ENCODE measurements around the gene SIPA1L2.

Gene SIPA1L2

GRCh38 chr1:232630047-232630893 lies at the start of gene SIPA1L2:
Gene SIPA1L2 (minus strand): TSS chr1:232630133. CDS start chr1:232515339, 114,794 bp downstream.
- DNase-seq (ENCODE audit: low read depth): peak; percentile 75

- DNase-seq (ENCODE audit: low read depth): no peak
Observed at GRCh38 chr1:232678185-232678886, 48.4 kb upstream of the SIPA1L2 start.

- no peak for DNase-seq (ENCODE audit: low read depth)
Observed at GRCh38 chr1:232676307-232676706, 46.4 kb upstream of the SIPA1L2 start.

- no peak for DNase-seq (ENCODE audit: low read depth)
Observed at GRCh38 chr1:232675898-232676297, 46.0 kb upstream of the SIPA1L2 start.

GRCh38 chr1:232675260-232675659 lies 45.3 kb upstream of the SIPA1L2 start:
- DNase-seq (ENCODE audit: low read depth): no peak

- no peak for DNase-seq (ENCODE audit: low read depth)
Observed at GRCh38 chr1:232673256-232673655, 43.3 kb upstream of the SIPA1L2 start.

GRCh38 chr1:232669981-232670747 lies 40.2 kb upstream of the SIPA1L2 start:
- no peak for DNase-seq (ENCODE audit: low read depth)

- no peak for DNase-seq (ENCODE audit: low read depth)
Observed at GRCh38 chr1:232667778-232668165, 37.8 kb upstream of the SIPA1L2 start.

- DNase-seq (ENCODE audit: low read depth): no peak
Observed at GRCh38 chr1:232667094-232667777, 37.3 kb upstream of the SIPA1L2 start.

GRCh38 chr1:232664844-232665777 lies 35.2 kb upstream of the SIPA1L2 start:
- no peak for DNase-seq (ENCODE audit: low read depth)

GRCh38 chr1:232662910-232663309 lies 33.0 kb upstream of the SIPA1L2 start:
- DNase-seq (ENCODE audit: low read depth): no peak

- DNase-seq (ENCODE audit: low read depth): no peak
Observed at GRCh38 chr1:232658386-232658785, 28.5 kb upstream of the SIPA1L2 start.

- no peak for DNase-seq (ENCODE audit: low read depth)
Observed at GRCh38 chr1:232657426-232658005, 27.6 kb upstream of the SIPA1L2 start.

- no peak for DNase-seq (ENCODE audit: low read depth)
Observed at GRCh38 chr1:232655746-232656085, 25.8 kb upstream of the SIPA1L2 start.

GRCh38 chr1:232655028-232655745 lies 25.3 kb upstream of the SIPA1L2 start:
- DNase-seq (ENCODE audit: low read depth): no peak

GRCh38 chr1:232653789-232654188 lies 23.9 kb upstream of the SIPA1L2 start:
- no peak for DNase-seq (ENCODE audit: low read depth)

- no peak for DNase-seq (ENCODE audit: low read depth)
Observed at GRCh38 chr1:232650845-232651244, 20.9 kb upstream of the SIPA1L2 start.

- no peak for DNase-seq (ENCODE audit: low read depth)
Observed at GRCh38 chr1:232650418-232650817, 20.5 kb upstream of the SIPA1L2 start.

- no peak for DNase-seq (ENCODE audit: low read depth)
Observed at GRCh38 chr1:232648316-232648715, 18.4 kb upstream of the SIPA1L2 start.

- no peak for DNase-seq (ENCODE audit: low read depth)
Observed at GRCh38 chr1:232644209-232644608, 14.3 kb upstream of the SIPA1L2 start.

Data from activated gamma-delta T cell treated with anti-CD3 and anti-CD28 coated beads, Interleukin-2, amount 50 U/mL, for 16 hours (primary cell).